Femur (tissue), 1 donor: ENCODE data around the gene TMEM181.
"Not testable (repeated sequence)": the region's sequence is repeated elsewhere in the genome, so short reads cannot be mapped to it uniquely, and the experiment has no call there.

Experiments used
- DNase-seq: peaks from one replicate; pipeline ENCODE4 v3.0.0-alpha.2; 2017

The TMEM181 gene

DNA sequence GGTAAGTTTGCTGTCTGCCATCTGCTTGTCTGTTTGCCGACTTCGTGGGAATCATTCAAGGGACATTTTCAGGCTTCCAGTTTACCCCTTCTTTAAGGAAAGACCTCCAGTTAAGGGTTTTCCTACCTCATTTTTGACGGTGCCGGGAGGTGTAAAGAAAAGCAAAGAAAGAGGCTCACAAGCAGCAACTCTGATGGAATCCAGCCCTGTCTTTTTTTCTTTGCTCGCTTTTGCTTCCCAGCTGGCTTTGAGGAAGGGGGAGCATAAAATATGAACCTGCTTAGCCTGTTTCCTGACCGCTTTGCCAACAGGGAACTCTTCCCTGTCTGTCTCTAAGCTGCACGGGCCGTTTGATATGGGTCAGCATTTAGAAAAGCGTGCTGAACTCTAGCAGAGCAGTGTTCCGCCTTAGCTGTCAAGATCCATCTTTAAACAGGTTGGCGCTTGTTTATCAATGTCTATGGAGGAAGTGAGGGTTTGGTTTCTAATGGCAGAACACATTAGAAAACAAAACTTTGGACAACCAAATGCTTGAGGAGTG, 103.8 kb downstream of the TMEM181 start:
- DNase-seq, result no peak

DNA sequence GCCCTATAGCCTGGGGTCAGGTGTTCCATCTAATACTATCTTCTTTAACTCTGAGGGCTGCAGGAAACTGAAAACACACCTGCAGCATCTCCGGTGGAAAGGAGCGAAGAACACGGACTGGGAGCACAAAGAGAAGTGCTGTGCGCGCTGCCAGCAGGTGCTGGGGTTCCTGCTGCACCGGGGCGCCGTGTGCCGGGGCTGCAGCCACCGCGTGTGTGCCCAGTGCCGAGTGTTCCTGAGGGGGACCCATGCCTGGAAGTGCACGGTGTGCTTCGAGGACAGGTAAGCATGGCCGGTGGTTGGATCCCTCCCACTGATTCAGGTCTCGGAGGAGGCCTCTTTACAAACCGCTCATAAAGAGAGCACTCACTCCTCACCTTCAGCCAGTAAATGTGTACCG, 105.4 kb downstream of the TMEM181 start:
- DNase-seq, result no peak

DNA sequence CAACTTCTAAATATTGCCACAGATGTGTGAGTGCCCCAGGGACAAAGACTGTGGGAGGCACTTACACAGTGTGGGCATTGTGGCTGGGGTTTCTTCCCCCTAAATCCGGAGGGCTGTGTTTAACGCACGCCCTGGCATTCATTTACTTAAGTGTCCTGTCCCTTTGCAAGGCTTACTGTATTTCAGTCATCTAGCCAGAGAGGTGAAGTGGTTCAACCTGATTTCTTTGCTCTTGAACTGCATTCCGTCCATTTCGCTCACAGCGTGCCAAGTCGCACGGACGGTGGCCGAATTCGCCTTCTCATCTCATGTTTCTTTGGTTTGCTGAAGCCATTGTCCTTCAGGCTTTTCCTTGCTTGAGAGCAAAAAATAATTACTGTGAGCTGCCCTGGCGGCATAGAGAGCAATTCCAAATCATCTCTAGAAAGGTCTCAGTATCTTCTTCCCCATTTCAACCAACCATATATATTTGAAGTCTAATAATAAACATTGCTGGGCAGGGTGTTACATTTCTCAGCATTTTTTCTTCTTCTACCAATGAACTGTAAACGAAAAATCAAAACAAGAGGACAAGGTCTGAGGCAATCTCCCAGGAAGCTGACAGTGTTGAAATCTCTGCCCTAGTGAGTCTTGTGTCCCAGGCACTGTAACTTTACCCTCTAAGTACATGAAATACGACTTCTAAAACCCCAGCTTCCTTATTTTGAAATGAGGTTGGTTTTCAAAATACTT, 106.9 kb downstream of the TMEM181 start:
- DNase-seq, result no peak

DNA sequence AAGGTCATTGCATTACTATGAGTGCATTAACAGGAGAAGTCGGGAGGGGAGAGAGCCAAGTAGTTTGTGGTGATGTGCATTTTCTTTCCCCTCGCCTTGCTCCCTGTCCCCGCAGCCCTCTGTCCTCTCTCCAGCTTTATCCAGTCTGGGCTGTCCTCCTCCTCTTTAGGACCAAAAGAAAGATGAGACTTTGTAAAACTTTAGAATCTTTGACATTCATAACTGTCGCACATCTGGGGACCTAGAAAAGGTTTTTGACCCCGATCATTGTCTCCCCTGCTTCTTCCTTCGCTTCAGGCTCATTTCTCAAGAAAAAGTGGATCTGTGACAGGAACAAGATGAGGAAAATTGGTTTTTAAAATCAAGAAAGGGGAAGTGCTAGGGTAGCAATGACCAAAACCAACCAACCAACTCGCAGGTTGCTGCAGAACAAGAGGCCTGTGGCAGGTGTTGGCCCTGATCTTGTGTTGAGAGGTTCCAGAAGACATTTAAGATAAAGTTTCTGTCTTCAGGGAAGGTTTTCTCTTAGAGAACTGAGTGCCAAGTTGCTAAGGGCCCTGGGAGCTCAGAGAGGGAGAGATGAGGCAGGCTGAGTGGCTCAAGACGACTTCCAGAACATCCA, 107.6 kb downstream of the TMEM181 start:
- DNase-seq, result no peak

DNA sequence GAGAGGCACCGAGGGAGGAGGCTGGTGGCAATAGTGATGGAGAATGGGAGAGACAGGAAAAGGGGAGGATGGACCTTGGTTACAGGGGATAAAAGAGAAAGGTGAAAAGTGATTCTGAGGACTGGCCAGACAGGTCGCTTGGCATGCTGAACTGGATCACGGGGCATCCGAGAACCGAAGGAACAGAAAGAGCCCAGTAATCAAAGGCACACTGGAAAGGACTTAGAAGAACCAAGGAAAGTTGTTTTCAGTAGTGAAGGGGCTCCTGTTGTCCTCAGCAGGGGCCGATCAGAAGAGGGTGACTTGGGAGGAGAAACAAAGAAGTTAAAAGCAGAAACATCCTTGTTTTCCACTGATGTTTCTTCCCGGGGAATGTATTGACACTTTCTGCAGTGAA, 108.8 kb downstream of the TMEM181 start:
- no peak for DNase-seq

DNA sequence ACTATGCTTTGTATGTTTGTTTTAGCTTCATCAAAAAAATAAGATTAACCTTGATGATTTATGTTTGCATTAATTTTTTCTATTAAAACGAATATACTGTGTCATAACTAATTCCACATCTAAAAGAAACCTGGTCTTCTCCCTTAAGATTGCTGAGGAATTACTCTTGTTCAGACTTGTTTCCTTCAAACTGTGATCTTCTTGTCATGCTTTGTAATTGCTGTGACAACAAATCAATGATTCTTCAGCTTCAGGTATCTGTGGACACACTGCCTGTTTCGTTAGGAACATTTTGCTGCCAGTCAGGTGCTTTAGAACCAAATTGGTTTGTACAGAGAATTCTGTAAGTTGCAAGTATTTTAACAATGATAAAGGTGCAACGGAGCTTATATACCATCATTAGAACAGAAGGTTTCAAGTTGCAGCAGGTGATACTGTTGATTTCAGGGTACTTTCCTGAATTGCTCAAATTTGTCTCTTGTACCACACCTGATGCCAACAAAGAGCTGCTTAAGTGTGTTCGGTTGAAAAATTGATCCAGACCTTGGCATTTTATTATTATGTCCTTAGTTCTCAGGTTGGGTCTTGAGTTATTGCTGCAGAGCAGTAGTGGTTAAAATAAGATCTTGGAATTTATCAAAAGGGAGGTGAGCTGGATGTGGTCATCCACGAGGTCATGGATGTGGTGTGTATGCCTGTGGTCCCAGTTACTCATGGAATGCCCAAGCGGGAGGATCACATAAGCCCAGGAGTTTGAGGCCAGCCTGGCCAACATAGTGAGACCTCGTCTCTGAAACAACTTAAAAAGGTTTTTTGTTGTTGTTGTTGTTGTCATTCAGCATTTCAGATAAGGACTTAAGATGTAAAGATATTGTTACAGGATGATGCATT, 109.5 kb downstream of the TMEM181 start:
- DNase-seq, result no peak

DNA sequence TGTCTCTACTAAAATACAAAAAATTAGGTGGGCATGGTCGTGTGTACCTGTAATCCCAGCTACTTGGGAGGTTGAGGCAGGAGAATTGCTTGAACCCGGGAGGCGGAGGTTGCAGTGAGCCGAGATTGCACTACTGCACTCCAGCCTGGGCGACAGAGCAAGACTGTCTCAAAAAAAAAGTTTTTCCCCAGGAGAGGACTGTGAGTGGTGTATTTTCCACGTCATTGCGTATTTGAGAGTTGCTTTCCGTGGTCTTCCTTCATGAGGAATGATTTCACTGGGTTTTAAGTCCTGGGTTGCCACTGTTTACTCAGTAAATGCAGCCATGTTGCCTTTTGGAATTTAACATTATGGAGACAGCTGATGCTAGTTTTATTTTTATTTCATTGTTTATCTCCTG, 112.2 kb downstream of the TMEM181 start:
- not testable (repeated sequence) for DNase-seq

DNA sequence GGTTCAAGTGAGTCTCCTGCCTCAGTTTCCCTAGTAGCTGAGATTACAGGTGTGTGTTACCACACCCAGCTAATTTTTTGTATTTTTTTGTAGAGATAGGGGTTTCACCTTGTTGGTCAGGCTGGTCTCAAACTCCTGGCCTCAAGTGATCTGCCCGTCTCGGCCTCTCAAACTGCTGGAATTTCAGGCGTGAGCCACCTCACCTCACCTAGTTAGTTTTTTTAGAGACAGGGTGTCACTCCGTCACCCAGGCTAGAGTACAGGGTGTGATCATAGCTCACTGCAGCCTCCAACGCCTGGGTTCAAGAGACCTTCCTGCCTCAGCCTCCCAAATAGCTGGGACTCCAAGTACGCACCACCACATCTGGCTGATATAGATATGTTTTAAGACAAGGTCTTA, 112.8 kb downstream of the TMEM181 start:
- DNase-seq, result no peak

DNA sequence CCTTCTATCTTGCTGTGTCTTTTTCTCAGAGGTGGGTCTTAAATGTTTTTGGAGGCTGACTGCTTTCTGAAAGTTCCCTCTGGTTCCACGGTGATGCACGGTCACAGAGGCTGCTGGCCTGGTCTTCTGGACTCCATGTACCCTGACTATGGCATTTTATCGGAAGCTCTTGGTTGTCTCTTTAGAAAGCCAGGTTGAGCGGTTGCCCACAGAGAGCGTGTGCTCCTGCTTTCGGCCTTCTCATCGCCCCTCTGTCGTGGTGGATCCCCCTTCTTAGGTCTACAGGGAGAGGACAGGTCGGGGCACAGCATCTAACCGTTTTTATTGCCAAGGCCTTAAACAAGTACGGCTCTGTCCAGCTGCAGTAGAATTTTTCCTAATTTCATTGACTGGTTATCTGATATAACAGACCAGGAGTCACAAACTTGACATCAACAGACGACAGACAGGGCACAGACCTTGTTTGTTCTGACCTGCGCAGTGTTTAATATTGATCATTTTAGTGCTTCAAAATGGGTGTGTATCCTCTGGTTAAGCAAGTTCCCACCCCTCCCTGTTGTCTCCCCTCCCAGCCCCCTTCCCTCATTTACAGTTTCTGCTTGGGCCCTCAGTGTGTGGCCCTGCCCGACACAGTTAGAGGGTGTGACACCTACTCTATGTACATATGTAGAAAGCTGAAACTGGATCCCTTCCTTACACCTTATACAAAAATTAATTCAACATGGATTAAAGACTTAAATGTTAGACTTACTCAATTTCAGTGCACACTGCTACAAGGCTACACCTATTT, 114.6 kb downstream of the TMEM181 start:
- no peak for DNase-seq

DNA sequence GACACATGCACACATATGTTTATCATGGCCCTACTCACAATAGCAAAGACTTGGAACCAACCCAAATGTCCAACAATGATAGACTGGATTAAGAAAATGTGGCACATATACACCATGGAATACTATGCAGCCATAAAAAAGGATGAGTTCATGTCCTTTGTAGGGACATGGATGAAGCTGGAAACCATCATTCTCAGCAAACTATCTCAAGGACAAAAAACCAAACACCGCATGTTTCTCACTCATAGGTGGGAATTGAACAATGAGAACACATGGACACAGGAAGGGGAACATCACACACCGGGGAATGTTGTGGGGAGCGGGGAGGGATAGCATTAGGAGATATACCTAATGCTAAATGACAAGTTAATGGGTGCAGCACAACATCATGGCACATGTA, 117.2 kb downstream of the TMEM181 start:
- DNase-seq, result not testable (repeated sequence)

DNA sequence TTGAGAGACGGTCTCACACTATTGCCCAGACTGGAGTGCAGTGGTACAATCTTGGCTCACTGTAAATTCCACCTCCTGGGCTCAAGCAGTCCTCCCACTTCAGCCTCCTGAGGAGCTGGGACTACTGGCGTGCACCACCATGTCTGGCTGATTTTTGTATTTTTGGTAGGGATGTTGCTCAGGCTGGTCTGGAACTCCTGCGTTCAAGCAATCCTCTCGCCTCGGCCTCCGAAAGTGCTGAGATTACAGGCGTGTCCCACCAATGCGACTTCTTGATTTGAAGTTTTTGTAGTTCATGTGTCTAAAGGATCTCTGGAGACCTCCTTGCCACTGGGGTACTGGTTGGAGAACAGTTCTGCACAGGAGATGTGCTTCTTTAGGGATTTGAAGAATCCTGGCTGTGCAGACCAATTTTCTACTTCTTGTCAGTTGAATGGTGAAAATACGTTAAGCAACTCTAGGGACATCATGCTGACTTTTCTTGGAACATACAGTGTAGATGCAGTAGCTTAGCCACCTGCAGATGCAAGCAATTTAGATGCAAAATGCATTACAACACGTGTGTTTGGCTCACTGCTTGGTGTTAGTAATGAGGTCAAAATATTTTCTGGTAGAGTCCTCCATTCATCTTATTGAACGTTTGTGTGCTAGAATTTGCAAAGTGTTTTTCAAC, 118.2 kb downstream of the TMEM181 start:
- DNase-seq, result no peak

DNA sequence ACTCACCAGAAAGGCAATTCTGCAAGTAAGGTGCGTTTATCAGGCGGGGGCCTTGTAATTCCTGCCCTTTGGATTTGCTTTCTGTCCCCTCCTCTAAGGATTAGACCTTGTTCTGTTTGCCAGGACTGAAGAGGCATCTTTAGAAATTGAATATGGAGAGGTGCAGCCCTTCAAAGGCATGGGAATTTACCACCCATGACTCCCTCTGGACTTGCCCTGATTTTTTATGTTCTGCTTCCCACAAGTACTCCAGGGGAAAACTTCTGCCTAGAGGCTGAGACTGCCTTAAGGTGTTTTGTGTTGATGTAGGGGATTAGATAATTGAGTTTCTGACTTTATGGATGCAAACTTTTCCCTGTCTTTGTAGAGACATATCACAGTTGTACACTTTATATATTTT, 120.1 kb downstream of the TMEM181 start:
- DNase-seq, result no peak

DNA sequence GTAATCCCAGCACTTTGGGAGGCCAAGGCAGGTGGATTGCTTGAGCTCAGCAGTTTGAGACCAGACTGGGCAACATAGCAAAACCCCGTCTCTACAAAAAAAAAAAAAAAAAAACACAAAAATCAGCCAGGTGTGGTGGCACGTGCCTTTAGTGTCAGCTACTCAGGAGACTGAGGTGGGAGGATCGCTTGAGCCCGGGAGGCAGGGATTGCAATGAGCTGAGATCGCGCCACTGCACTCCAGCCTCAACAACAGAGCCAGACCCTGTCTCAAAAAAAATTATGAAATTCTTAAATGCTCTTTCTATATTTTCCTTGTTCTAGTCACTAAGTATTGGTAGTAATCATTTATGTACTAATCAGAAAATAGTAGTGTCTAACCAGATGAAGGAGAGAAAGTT, 120.6 kb downstream of the TMEM181 start:
- no peak for DNase-seq

DNA sequence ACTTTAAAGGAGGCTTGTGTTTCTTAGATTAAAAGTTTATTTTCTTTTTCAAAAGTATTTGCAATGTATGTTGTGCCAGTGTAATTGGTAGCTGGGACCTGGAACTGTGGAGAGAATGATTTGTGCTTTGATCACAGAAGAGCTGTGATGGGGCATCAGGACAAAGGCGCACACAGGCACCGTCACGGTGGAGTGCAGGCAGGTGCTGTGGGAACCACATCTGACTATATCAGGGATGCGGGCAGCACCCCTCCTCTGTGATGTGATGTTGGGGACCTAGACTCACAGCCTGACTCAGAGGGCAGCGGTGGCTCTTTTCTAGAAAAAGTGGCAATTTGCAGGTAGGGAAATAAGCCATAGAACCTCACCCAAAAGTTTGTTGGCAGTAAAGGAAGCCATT, 124.4 kb downstream of the TMEM181 start:
- DNase-seq, result no peak

DNA sequence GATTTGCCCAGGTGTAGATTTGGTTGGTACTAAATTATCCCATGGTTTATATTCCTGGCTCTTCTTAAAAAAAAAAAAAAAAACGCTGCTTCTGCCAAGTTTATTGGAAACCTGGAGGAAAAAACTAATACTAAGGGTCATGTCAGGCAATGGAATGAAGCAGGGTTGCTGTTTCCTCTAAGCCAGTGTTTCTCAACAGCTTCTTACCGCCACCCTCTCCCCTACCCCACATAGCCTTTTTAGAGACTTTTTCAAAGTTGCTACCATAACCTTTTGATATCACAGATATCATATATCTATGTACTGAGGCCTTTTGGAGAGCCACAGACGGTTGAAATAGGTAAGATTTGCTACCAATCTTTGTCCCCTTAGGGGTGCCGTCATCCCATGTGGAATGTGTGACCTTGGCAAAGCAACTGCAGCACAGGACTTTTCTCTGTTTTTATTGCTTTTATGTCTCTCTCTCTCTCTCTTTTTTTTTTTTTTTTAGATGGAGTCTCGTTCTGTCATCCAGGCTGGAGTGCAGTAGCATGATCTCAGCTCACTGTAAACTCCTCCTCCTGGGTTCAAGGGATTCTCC, 124.9 kb downstream of the TMEM181 start:
- no peak for DNase-seq
